Epithelial cell of esophagus (primary cell): ENCODE data around the gene AURKB.

Experiments used
- DNase-seq: peaks from one replicate; pipeline ENCODE4 v3.0.0; 2010; ENCODE audit warnings: low read depth
- H3K4me3 ChIP-seq: 2 replicates; pipeline ENCODE4 v1.5.1; 2011; ENCODE audit warnings: mild to moderate bottlenecking, low read length, control low read depth
- TF ChIP-seq, protein P1 (sequence below): IDR thresholded peaks from 2 replicates; pipeline ENCODE4 v1.5.1; 2011; ENCODE audit warnings: low read depth, mild to moderate bottlenecking, low read length, control low read depth, inconsistent platforms; ENCODE audit not compliant: insufficient read depth; ENCODE audit errors: missing control alignments

AURKB gene

DNA sequence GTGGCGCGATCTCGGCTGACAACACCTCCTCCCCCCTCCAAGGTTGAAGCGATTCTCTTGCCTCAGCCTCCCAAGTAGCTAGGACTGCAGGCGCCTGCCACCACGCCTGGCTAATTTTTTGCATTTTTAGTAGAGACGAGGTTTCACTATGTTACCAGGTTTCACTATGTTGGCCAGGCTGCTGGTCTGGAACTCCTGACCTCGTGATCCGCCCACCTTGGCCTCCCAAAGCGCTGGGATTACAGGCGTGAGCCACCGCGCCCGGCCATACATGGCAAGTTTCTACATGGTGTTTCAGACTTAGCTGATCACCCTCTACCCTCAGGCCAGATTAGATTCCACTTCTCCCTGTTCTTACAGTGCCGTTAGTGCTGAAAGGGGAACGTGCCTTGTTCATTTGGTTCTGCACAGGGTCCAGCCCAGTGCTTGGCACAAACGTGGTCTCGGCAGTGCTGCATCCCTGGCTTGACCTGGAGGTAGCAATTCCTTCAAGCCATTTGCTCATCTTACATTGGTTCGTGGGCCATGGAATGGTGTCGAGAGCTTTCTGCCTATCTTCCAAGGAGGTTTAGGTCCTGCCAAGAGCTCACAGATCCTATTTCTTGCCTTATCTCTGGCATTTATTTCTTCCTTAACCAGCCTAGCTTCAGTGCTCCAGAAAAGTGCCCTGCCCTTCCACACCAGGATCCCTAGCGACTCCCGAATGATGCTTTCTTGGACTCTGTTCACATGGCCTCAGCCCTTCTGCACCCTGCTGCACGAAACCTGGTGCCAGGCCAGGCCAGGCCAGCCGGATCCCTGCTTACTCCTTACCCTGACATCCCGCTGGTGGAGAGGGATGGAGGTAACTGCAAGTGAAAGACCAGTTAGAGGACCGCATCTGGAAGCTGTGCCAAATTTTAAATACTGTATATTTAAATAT is 14.8 kb upstream of the AURKB start:
- TF ChIP-seq, protein P1, sequence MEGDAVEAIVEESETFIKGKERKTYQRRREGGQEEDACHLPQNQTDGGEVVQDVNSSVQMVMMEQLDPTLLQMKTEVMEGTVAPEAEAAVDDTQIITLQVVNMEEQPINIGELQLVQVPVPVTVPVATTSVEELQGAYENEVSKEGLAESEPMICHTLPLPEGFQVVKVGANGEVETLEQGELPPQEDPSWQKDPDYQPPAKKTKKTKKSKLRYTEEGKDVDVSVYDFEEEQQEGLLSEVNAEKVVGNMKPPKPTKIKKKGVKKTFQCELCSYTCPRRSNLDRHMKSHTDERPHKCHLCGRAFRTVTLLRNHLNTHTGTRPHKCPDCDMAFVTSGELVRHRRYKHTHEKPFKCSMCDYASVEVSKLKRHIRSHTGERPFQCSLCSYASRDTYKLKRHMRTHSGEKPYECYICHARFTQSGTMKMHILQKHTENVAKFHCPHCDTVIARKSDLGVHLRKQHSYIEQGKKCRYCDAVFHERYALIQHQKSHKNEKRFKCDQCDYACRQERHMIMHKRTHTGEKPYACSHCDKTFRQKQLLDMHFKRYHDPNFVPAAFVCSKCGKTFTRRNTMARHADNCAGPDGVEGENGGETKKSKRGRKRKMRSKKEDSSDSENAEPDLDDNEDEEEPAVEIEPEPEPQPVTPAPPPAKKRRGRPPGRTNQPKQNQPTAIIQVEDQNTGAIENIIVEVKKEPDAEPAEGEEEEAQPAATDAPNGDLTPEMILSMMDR = no peak

DNA sequence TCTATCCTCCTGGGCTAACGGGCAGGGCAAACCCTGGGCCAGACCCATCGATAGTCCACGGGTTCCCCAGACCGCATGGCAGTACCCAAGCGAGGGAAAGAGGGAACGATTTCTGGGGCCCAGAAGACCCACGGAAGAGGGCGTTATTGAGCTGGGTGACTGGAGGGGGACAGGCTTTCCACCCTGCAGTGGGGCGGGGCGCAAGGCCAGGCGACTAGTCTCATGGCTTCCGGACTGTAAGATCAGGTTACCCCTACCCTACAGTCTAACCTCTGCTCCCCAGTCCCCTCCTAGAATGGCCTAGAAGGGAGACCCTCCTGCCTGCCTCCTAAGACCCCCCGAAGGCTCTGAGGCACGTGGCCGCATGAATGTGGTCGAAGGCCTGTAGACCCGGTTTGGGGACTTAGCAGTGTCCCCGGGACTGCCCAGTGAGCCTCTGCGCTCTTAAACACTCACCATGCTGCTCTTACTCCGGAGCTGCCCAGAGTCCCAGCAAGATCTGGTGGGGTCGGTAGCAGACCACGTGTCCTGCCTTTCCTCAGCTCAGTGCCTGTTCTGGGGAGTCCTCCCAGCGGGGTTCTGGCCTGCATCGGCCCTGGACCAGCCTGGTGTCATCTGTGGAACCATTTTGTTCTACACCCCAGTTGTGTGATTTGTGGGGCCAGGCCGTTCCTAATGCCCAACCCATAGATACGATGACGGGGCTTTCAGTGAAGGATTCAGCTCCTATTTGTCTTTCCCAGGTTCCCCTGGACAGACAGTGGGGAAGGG is 13.2 kb upstream of the AURKB start:
- TF ChIP-seq, protein P1 = no peak
- DNase-seq = peak; percentile 49
- peak overlapping the region; percentile 93 for H3K4me3 ChIP-seq

More for the DNA sequence above, 14.8 kb upstream of the AURKB start:
- no peak overlapping the region for H3K4me3 ChIP-seq
- DNase-seq = no peak

DNA sequence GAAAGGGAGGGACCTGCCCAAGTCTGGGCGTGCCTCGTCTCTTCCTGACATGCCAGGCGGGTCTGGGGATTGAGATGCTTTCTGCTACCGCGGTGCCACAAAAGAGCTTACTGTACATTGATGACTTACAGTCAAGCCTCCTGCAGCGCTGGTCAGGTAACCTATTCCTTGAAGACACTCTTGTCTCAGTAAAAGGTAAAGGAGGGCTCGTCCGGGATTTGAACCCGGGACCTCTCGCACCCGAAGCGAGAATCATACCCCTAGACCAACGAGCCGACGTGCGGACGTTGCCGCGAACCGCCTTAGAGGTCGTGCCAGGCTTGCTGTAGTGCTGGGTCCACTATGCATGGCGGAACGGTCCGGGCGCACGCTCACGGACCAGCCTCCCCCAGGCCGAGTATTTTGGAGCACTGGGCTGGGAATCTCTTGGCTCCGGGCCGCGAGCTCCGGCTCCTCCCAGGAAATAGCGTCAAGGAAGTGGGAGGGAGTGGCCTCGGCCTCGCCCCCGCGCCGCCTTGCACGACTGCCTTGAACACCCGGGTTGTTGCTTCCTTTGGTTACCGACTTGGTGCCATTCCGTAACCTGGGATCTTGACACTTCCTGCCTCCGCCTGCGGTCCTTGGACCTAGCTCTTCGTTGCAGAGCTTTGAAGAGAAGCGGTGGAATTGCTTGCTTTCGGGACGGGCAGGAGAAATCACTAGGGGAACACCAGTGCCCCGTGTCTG is 12.4 kb upstream of the AURKB start:
- peak overlapping the region; percentile 93 for H3K4me3 ChIP-seq
- peak; percentile 93 for DNase-seq
- TF ChIP-seq, protein P1 = no peak

DNA sequence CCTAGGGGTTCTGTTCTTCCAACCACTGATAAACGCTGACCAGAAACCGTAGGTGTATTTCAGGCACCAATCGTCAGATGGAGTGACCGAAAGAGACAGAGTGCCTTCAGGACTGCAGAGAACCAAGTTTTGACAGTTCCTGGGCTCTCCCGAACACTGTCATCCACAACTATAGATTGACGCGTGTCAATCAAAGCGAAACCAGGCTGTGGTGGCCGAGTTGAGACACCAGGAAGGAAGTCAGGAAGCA is 11.9 kb upstream of the AURKB start:
- no peak for DNase-seq
- TF ChIP-seq, protein P1 = no peak
- peak overlapping the region; percentile 93 for H3K4me3 ChIP-seq

DNA sequence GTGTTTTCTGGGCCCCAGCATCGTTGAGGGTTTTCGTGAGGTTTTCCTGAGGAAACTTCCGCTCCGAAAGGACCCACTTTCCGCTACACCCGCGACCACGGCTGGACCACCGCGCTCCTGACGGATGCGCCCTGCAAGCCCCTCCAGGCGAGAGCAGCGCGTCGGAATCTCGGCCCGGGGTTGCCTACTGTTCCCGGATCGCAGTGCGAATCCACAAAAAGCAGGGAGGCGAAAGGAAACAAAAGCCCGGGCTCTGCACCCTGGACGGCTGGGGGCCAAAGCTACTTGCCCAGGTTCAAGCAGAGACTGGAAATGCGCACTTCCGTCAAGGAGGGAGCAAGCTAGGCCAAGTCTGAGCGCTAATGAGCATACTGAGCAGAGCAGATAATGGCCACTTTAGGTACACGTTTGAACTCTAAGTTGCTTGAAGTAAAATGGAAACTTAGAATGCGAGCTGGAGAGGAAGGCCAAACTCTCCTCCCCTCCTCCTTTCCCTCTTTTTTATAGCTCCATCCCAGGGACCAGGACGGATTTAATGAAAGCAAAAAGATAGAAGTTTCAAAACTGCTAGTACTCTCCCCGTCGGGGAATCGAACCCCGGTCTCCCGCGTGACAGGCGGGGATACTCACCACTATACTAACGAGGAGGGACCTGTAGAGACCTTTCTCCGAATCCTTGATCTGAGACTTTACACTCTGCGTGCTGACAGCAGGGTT is 11.4 kb upstream of the AURKB start:
- TF ChIP-seq, protein P1 = no peak
- DNase-seq = peak; percentile 79
- H3K4me3 ChIP-seq = peak overlapping the region; percentile 93
